Skeletal muscle satellite cell (primary cell): ENCODE results near the gene GRIA3.
A peak's percentile ranks its signal among the peaks of the same experiment; 100 is the strongest.

Source experiments
- H3K27me3 ChIP-seq: 2 replicates; pipeline ENCODE4 v1.7.0; 2013; ENCODE audit warnings: low read length; ENCODE audit not compliant: control insufficient read depth, insufficient read depth
- H3K36me3 ChIP-seq: 2 replicates; pipeline ENCODE4 v1.7.0; 2013; ENCODE audit warnings: mild to moderate bottlenecking, control low read depth, low read length; ENCODE audit not compliant: insufficient read depth
- H3K4me1 ChIP-seq: 2 replicates; pipeline ENCODE4 v1.7.0; 2013; ENCODE audit warnings: low read length; ENCODE audit not compliant: control insufficient read depth, insufficient read depth
- H3K4me2 ChIP-seq: 2 replicates; pipeline ENCODE4 v1.7.0; 2013; ENCODE audit warnings: mild to moderate bottlenecking, low read length
- H3K4me3 ChIP-seq: 2 replicates; pipeline ENCODE4 v1.7.0; 2013; ENCODE audit warnings: low read length
- H3K9ac ChIP-seq: 2 replicates; pipeline ENCODE4 v1.7.0; 2013; ENCODE audit warnings: mild to moderate bottlenecking, low read depth, low read length, moderate library complexity
- H3K9me3 ChIP-seq: replicated peaks from 2 replicates; pipeline ENCODE4 v1.7.0; 2013; ENCODE audit warnings: mild to moderate bottlenecking, control low read depth, low read length

The GRIA3 gene

DNA sequence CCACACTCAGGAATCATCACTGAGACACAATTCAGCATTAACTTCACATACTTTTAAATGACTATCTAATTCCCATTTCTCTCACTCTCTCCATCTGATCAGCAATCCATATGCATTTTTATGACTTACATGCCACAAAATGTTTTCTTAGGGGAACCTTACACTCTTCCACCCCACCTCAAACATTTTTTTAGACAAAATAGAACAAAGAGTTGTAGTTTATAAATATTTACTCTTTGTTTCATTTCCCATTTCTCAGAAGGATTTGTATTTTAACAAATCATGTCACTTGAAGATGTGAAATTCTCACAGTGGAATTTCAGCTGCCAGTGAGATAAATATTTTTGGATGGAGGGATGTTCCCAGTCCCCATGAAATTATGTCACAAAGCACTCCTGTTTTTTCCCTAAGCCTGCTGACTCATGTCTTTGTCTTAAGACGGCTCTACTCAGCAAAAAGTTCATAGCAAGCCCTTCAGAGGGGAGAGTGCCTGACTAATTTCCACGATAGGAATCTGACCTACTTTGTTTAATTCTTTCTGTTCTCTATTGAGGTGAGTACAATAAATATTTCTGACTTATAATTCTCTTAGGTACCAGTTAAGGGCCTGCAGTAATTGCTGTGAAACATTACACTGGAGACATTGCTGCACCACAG, 291.1 kb downstream of the GRIA3 start:
- H3K4me2 ChIP-seq, result no peak overlapping the region
- no peaks in the 10 kb centered on the region for H3K4me1 ChIP-seq
- H3K27me3 ChIP-seq, result no peaks in the 10 kb centered on the region
- H3K9me3 ChIP-seq, result no peaks in the 10 kb centered on the region
- H3K36me3 ChIP-seq, result no peaks in the 10 kb centered on the region
- H3K4me3 ChIP-seq, result no peak overlapping the region
- no peak overlapping the region for H3K9ac ChIP-seq

DNA sequence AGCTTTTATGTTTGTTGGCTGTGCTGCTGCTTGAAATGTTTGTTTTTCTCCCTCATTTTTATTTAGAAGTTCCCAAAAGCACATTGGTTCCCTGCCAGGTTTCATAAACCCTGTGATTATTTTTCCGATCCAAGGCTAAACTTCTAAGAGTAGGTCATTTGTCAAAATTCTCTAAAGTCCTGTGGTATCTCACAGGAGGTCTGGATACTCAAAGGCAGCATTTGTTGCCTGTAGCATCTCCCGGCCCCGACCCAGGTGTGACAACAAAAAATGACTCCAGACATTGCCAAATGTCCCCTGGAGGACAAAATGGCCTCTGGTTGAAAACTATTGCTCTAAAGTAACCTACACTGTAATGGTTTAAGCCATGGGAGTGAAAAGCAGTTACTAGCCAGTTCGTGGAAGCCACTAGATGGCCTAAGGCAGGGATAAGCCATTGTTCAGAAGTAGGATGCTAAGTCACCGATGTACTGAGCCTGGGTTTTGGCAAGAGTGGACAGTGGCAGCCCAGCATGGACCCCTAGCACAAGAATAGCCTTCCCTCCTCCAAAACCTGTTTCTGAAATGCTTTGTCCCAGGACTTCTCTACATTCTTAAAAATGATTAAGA, 292.6 kb downstream of the GRIA3 start:
- Histone ChIP-seq H3K27me3 (no peaks in the 10 kb centered on the region), H3K36me3 (no peaks in the 10 kb centered on the region), H3K9me3 (no peaks in the 10 kb centered on the region), H3K9ac (no peak overlapping the region), H3K4me1 (no peaks in the 10 kb centered on the region), H3K4me2 (no peak overlapping the region), H3K4me3 (no peak overlapping the region)

DNA sequence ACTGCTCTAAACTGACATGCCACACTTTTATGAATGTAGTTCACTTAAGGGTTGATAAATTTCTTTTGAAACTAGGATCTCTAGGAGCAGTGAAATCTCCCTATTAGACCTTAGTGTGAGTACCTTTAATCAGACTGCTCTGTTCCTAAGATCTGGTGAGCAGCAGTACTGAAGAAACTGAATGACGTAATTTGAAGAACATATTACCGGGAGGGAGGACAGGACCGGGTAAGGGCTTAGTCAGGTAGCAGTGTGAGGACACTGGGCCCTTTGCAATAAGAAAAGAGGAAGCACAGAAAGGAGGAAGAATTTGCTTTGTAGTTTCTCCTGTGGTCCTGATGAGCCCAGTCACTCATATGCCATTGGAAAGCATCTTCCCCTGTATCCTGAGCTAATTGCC, 293.6 kb downstream of the GRIA3 start:
- H3K27me3 ChIP-seq, result no peaks in the 10 kb centered on the region
- H3K9me3 ChIP-seq, result no peaks in the 10 kb centered on the region
- no peak overlapping the region for H3K4me3 ChIP-seq
- H3K4me1 ChIP-seq, result peaks cover 2% of the 10 kb centered on the region
- no peaks in the 10 kb centered on the region for H3K36me3 ChIP-seq
- H3K9ac ChIP-seq, result no peak overlapping the region
- H3K4me2 ChIP-seq, result no peak overlapping the region

DNA sequence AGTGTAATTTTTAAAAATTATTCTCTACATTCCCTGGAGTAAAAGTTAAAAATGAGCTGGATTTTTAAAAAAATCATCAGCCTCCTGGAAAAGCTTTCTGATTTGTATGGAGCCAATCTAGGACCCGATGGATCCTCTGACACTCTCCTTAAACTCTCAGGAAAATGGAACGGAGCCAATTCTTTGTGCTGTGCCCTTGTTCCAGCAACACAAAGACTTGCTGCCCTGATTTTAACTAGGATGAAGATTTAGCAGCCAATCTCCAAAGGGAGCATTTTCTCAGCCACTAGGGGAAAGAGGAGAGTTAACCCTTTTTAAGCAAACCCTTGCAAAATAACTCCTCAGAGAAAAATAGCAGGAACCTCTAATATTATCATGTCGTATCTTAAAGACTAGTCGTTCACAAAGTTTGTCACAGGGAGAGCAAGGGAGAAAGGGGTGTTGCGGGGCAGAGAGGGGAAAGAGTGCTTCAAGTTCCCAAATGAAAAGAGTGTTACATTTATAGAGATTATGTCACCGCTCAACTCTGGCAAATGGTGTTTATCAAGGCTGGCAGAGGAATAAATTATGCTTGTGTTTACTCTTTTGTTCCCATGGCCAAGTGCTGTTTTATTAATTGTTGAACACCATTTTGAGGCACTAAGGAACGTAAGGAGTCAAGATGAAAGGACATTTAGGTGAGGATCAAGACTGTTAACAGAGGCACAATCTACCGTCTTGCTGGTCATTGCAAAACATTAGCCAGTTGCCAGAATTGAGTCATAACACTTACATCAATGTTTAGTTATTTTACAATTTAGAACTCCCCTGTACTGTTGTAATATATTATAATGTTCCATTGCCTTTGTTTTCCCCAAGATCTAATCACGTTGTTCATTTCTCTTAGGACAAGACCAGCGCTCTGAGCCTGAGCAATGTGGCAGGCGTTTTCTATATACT, 298.1 kb downstream of the GRIA3 start:
- H3K9ac ChIP-seq, result no peak overlapping the region
- H3K27me3 ChIP-seq, result no peaks in the 10 kb centered on the region
- H3K4me1 ChIP-seq, result peaks cover 4% of the 10 kb centered on the region
- no peaks in the 10 kb centered on the region for H3K36me3 ChIP-seq
- H3K9me3 ChIP-seq, result no peaks in the 10 kb centered on the region
- peak overlapping the region; percentile 4 for H3K4me2 ChIP-seq
- no peak overlapping the region for H3K4me3 ChIP-seq

DNA sequence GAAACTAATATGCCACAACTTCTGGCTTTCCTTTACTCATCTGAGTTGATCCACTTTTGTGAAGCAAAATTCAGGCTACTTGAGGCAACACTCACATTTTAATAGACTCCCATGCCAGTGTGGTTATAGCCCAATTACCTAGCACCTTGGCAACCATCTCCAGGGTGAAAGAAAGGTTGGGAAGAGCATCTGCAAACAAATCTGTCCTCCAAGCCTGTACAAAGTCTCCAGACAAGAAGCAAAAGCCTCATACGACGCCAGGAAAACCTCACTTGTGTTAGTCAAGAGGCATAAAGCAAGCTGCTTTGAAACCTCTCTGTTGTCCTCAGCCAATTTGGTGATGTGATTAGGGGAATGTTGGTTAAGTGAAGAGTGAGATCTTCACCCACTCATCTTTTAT, 302.2 kb downstream of the GRIA3 start:
- H3K4me2 ChIP-seq, result no peak overlapping the region
- H3K9me3 ChIP-seq, result no peaks in the 10 kb centered on the region
- no peak overlapping the region for H3K9ac ChIP-seq
- no peaks in the 10 kb centered on the region for H3K27me3 ChIP-seq
- no peak overlapping the region for H3K4me3 ChIP-seq
- H3K4me1 ChIP-seq, result peaks cover 4% of the 10 kb centered on the region
- no peaks in the 10 kb centered on the region for H3K36me3 ChIP-seq

DNA sequence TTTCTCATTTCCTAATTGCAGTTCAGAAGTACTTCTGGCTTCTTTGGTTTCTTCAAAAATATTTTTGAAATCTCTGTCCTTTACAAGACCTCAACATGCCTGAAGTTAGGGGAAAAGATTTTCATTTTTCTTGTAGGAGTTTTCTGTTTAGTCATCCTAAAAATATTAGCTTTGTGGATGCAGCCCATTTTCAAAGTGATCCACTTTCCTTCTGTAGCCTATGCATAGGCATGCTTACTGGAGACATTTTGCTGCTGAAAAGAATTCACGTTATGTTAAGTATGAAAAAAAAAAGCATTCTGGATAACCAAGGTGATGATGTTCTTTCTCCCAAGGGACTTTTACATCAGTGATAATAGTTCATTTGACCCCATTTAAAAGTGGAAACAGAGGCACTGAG, 303.2 kb downstream of the GRIA3 start:
- Histone ChIP-seq H3K27me3 (no peaks in the 10 kb centered on the region), H3K4me2 (no peak overlapping the region), H3K4me3 (no peak overlapping the region), H3K9ac (no peak overlapping the region), H3K36me3 (no peaks in the 10 kb centered on the region), H3K4me1 (peaks cover 4% of the 10 kb centered on the region), H3K9me3 (no peaks in the 10 kb centered on the region)

DNA sequence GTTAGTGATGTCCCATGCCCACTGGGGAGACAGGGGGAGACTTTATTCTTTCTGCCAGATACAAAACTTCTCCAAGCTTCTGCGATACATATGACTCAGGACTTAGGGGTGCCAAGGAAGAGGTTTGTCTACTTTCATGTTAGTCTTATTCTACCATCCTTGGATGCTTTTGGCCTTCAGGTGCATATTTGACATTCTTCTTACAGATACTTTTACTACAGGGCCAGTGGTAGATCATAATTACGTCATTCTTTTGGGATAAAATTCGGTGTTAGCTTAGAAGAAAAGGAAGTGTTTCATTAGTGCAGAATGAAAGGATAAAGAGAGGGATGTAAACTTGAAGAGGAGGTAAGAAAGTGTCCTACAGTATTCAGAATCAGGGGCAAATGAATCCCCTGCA, 303.6 kb downstream of the GRIA3 start:
- Histone ChIP-seq H3K4me1 (peaks cover 2% of the 10 kb centered on the region), H3K9me3 (no peaks in the 10 kb centered on the region), H3K27me3 (no peaks in the 10 kb centered on the region), H3K4me3 (no peak overlapping the region), H3K4me2 (no peak overlapping the region), H3K36me3 (no peaks in the 10 kb centered on the region), H3K9ac (no peak overlapping the region)

DNA sequence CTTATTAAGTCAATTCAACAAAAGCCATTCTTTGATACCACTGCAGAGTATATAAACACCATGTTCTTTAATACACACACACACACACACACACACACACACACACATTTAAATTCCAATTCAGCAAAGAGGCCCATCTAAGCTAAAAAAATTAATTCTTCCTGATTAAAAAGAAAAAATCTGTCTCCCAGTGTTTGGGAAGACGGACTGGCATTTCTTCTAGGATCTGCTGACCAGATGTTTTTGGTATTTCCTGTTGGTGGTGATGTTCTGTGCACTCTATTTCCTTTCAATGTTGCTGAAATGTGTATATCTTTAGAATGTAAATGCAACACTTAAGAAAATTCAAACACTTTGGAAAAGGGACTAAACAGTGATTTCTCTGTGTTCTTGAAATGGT, 304.9 kb downstream of the GRIA3 start:
- Histone ChIP-seq H3K4me3 (no peak overlapping the region), H3K27me3 (no peaks in the 10 kb centered on the region), H3K9me3 (no peaks in the 10 kb centered on the region), H3K9ac (no peak overlapping the region), H3K4me2 (no peak overlapping the region), H3K4me1 (no peaks in the 10 kb centered on the region), H3K36me3 (no peaks in the 10 kb centered on the region)

DNA sequence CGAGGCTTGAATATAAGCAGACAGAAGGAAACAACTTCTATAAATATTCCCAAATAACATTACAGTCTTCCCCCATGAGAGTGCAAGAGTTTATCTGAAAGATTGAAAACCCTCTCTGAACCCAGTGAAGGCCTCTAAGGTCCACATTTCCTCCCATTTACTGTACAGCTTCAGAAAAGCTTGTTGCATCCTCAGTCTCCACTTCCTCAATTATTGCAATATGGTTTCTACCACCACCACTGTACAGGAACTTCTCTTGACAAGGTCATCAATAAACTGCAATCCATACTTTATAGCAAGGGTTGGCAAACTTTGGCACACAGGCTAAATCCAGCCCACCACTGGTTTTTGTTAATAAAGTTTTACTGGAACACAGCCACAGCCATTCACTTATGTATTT, 309.8 kb downstream of the GRIA3 start:
- H3K4me2 ChIP-seq, result no peak overlapping the region
- H3K36me3 ChIP-seq, result no peaks in the 10 kb centered on the region
- H3K9ac ChIP-seq, result no peak overlapping the region
- H3K4me1 ChIP-seq, result no peaks in the 10 kb centered on the region
- H3K4me3 ChIP-seq, result no peak overlapping the region
- no peaks in the 10 kb centered on the region for H3K27me3 ChIP-seq
- no peaks in the 10 kb centered on the region for H3K9me3 ChIP-seq

DNA sequence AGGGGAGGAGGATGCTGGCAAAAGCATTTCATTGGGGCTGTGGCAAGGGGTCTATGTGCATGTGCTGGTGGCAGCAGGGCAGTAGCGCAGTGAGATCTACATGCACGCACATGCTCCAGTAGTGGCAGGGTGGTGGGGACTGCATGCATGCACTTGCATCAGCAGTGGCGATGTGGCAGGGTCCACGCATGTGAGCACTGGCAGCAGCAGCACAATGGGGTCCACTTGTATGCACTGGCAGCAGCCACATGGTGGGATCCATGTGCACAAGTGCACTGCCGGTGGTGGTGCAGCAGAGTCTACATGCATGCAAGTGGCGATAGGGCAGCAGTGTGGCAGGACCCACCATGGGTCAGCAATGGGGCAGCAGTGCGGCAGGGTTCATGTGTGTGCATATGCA, 315.7 kb downstream of the GRIA3 start:
- Histone ChIP-seq H3K27me3 (no peaks in the 10 kb centered on the region), H3K4me2 (no peak overlapping the region), H3K36me3 (no peaks in the 10 kb centered on the region), H3K9me3 (no peaks in the 10 kb centered on the region), H3K4me1 (peaks cover 4% of the 10 kb centered on the region), H3K9ac (no peak overlapping the region), H3K4me3 (no peak overlapping the region)

DNA sequence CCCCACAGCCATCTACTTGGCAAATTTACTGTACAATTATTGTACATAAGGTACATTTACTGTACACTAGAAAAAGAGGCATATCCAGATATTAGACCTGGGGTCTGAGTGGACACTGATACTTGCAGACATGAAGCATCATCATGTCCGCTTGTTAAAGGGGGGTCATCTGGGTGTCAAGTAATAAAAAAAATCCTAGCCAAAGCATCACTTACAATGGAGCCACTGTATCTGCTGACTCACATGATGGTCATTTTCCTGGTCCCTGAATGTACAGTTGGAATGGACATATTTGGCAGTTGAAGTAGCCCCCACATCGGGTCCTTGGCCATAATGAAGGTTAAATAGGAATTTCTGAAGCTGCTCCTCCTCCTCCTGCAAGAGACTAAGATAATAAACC, 320.0 kb downstream of the GRIA3 start:
- Histone ChIP-seq H3K9me3 (no peaks in the 10 kb centered on the region), H3K4me3 (no peak overlapping the region), H3K36me3 (no peaks in the 10 kb centered on the region), H3K27me3 (no peaks in the 10 kb centered on the region), H3K4me2 (no peak overlapping the region), H3K4me1 (peaks cover 4% of the 10 kb centered on the region), H3K9ac (no peak overlapping the region)
